Prostate gland (tissue), 2 donors: Measurements from ENCODE around the gene CFAP92.

Experiments used
- POLR2A ChIP-seq: fragments of 450-650 bp; IDR thresholded peaks from one replicate; pipeline ENCODE4 v1.6.1; 2016; ENCODE audit warnings: antibody characterized with exemption, mild to moderate bottlenecking
- TF ChIP-seq, protein P1 (sequence below), 4 experiments: fragments of 200-600 bp in 2 of 4; fragments of 450-650 bp in 2 of 4; sonication (generic) in 2 of 4; IDR thresholded peaks; 1 replicate in 3 of 4; 2 replicates in 1 of 4; pipeline ENCODE4 v1.5.1; 2016 to 2019; ENCODE audit warnings: antibody characterized with exemption in 4 of 4, mild to moderate bottlenecking in 2 of 4, moderate library complexity in 2 of 4

DNA sequence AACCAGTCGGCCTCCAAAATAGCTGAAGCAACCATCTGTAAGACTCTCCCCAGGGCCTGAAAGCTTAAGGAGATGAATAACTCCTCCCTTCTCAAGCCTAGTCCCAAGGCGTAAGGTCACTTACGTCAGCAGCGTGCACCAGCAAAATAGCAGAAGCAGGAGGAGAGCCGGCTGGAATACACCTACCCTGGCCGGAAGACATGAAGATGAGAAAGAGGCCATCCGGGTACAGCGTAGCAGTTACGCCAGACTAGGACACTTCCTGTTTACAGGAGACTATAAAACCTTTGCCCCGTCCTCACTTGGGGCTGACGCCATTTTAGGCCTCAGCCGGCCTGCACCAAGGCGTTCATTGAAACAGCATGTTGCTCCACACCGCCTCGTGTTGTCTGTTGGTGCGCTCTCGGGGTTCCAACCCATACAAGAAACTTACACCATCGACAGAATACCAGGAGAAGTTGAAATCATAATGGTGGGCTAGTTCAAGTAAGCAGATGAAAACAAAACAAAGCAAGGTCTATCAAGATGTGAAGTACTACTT is 2.5 kb downstream of the CFAP92 start:
- TF ChIP-seq, protein P1, sequence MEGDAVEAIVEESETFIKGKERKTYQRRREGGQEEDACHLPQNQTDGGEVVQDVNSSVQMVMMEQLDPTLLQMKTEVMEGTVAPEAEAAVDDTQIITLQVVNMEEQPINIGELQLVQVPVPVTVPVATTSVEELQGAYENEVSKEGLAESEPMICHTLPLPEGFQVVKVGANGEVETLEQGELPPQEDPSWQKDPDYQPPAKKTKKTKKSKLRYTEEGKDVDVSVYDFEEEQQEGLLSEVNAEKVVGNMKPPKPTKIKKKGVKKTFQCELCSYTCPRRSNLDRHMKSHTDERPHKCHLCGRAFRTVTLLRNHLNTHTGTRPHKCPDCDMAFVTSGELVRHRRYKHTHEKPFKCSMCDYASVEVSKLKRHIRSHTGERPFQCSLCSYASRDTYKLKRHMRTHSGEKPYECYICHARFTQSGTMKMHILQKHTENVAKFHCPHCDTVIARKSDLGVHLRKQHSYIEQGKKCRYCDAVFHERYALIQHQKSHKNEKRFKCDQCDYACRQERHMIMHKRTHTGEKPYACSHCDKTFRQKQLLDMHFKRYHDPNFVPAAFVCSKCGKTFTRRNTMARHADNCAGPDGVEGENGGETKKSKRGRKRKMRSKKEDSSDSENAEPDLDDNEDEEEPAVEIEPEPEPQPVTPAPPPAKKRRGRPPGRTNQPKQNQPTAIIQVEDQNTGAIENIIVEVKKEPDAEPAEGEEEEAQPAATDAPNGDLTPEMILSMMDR (IDR thresholded peaks at IDR 0.05), result no peak
- TF ChIP-seq POLR2A, result no peak
